GM12891 (cell line): Measurements from ENCODE around the gene ADAD2.

Experiments used
- DNase-seq: peaks from one replicate; pipeline ENCODE4 v3.0.0; 2011; ENCODE audit warnings: low spot score; ENCODE audit not compliant: insufficient read length
- FAIRE-seq: peaks from 2 replicates; lab custom pipeline; 2011; peaks lifted over from hg19 to GRCh38; lab: Jason Lieb, UNC
- PAX5 ChIP-seq: IDR thresholded peaks from 2 replicates; pipeline ENCODE4 v1.6.1; 2011; ENCODE audit warnings: low read length, moderate library complexity, mild to moderate bottlenecking; ENCODE audit not compliant: insufficient read depth, severe bottlenecking
- POLR2A ChIP-seq: IDR thresholded peaks from 2 replicates; pipeline ENCODE4 v1.6.1; 2011; ENCODE audit warnings: low read depth, low read length, control low read depth
- POLR2AphosphoS5 ChIP-seq: IDR thresholded peaks from 2 replicates; pipeline ENCODE4 v1.6.1; 2011; ENCODE audit warnings: low read depth, low read length, control low read depth
- POU2F2 ChIP-seq: IDR thresholded peaks from 2 replicates; pipeline ENCODE4 v1.6.1; 2011; ENCODE audit warnings: low read depth, mild to moderate bottlenecking, control low read depth, low read length, moderate library complexity
- SPI1 ChIP-seq: IDR thresholded peaks from 2 replicates; pipeline ENCODE4 v1.6.1; 2011; ENCODE audit warnings: low read depth, low read length, control low read depth
- TAF1 ChIP-seq: IDR thresholded peaks from 2 replicates; pipeline ENCODE4 v1.6.1; 2011; ENCODE audit warnings: low read depth, low read length, control low read depth

The ADAD2 gene

DNA sequence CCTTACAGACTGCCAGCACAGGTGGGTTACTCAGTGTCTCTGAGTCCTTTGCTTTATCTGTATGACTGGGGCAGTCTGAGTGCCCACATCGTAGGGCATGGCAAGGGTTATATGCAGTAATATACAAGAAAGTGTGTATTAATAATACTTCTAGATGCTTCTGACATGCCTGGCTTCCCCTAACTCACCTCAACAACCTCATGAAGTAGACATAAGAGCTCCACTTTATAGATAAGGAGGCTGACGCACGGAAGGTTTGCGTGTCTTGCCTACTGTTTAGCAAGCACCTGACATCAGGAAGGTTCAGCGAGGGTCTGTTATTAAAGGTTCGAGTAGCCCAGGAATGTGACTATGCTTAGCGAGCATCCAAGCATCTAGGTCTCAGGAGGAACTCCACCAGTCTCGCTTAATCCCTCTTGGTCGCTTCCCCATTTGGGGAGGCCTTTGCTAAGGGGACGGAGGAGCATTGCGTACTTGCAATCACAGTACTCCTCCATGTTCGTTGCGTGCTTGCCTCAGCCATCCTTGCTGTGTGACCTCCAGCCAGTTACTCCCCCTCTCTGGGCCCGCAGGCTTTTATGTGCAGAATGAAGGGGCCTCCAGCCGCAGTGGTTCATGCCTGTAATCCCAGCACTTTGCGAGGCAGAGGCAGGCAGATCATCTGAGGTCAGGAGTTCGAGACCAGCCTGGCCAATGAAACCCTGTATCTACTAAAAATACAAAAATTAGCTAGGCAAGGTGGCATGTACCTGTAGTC is 47.2 kb downstream of the ADAD2 start:
- FAIRE-seq (no peak), DNase-seq (no peak)
- TF ChIP-seq POLR2A: no peak
- TF ChIP-seq POU2F2: no peak
- no peak for TF ChIP-seq POLR2AphosphoS5
- no peak for TF ChIP-seq TAF1
- TF ChIP-seq SPI1: no peak
- TF ChIP-seq PAX5: no peak

DNA sequence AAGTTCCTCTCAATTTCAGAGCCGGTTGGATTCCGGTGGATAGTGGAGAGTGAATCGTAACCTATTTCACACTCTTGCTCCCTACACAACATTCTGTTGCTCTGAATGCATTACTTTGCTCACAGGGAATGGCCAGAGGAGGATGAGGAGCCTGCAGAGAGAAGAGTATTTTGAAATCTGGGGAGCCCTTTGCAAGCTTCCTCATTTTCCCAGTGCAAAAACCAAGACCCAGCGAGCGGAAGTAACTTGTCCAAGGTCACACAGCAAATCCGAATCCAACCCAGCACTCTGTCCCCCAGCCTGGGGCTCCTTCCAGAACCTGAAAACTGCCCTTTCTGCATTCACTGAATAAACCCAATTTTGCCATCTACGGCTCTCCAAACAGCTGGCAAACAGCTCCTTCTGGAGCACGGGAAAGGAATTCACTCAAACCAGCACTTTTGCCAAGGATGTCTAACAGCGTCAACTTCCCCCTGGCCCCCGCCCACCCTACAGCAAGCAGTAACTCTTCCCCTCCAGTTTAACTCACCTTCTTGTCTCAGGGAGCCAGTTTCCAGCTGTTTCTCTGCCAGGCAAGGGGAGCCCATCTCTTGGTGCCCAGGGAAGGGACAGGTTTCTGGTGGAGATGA is 48.3 kb downstream of the ADAD2 start:
- DNase-seq (no peak), FAIRE-seq (no peak)

DNA sequence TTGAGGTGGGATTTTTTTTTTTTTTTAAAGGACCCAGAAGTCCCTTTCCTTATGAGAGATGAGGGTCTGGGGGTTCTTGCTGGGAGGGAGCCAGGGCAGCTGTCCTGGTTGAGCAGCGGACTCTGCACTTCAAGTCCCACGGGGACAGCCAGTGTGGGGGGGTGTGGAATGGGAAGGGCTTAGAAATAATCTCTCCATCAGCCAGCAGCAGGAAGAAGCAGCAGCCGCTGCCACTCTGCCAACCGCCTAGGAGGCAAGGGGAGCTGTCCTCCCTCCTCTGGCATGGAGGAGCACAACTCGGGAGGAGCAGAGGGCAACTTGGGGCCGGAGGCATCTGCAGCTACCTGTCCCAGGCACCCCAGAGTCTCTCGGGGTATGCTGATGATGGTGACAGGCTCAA is 49.0 kb downstream of the ADAD2 start, which contains the start of gene KCNG4:
KCNG4 (minus strand) TSS at position 104 of the 400 bp plus-strand sequence. CDS start 2,527 bp downstream, outside the sequence.
- no peak for DNase-seq
- FAIRE-seq: no peak

More for the DNA sequence above, 48.3 kb downstream of the ADAD2 start:
- no peak for TF ChIP-seq TAF1
- TF ChIP-seq POLR2AphosphoS5: no peak
- TF ChIP-seq POU2F2: no peak
- no peak for TF ChIP-seq POLR2A
- no peak for TF ChIP-seq PAX5
- no peak for TF ChIP-seq SPI1

DNA sequence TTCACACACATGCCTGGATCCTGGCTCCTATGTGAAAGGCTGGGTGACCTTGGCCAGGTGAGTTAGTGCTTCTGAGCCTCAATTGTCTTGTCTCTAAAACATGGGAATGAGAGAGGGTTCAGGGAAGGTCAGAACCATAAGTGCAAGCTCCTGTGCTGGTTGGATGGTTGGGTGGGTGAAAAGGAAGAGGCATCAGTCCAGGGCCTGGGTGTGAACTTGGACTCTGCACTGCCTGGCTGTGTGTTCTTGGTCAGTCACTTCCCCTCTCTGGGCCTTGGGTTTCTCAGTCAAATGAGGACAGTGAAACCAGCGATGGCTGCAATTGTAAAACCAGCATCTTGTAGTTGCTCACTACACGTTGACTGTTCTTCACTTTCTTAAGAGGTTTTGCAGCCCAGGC is 49.5 kb downstream of the ADAD2 start:
- TF ChIP-seq TAF1 (no peak), PAX5 (no peak), SPI1 (no peak), POLR2A (no peak), POLR2AphosphoS5 (no peak), POU2F2 (no peak)
- no peak for FAIRE-seq

More for the DNA sequence above, 49.0 kb downstream of the ADAD2 start, which contains the start of gene KCNG4:
- TF ChIP-seq POLR2A: no peak
- TF ChIP-seq SPI1: no peak
- TF ChIP-seq TAF1: no peak
- no peak for TF ChIP-seq POLR2AphosphoS5
- TF ChIP-seq PAX5: no peak
- TF ChIP-seq POU2F2: no peak

DNA sequence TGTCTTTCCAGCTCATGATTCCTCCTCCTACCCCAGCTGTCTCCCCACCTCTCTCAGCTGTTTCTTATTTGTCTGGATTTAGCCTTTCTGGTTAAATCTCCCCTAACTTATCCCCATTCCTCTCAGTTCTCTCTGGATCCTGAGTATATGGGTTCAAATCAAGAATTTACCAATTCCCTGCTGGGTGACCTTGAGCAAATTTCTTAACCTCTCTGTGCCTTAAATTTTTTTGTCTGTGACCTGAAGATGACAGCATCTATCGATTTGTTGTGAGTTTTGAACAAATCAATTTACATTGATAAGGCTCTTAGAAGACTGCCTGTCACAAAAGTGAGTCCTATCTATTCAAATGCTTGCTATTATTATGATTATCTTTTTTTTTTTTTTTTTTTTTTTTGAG is 50.8 kb downstream of the ADAD2 start:
- no peak for DNase-seq
- no peak for FAIRE-seq
- no peak for TF ChIP-seq TAF1
- no peak for TF ChIP-seq PAX5
- TF ChIP-seq POLR2A: no peak
- no peak for TF ChIP-seq SPI1
- TF ChIP-seq POU2F2: no peak
- no peak for TF ChIP-seq POLR2AphosphoS5

More for the DNA sequence above, 49.5 kb downstream of the ADAD2 start:
- no peak for DNase-seq

DNA sequence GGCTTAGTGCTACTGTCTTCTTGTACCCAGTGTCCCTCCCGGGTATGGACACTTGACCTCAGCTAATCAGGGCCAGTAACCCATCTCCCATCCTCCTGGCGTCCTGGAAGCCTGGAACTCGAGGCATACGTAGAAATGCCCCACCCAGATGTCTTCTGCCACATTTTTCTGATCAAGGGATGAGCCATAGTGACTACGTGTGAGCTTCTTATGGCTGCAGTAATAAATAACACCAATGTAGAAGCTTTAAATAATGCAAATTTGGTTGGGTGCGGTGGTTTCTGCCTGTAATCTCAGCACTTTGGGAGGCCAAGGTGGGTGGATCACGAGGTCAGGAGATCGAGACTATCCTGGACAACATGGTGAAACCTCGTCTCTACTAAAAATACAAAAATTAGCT is 51.9 kb downstream of the ADAD2 start:
- TF ChIP-seq POLR2A (no peak), POU2F2 (no peak), POLR2AphosphoS5 (no peak), SPI1 (no peak), TAF1 (no peak), PAX5 (no peak)
- no peak for FAIRE-seq
- DNase-seq: no peak

DNA sequence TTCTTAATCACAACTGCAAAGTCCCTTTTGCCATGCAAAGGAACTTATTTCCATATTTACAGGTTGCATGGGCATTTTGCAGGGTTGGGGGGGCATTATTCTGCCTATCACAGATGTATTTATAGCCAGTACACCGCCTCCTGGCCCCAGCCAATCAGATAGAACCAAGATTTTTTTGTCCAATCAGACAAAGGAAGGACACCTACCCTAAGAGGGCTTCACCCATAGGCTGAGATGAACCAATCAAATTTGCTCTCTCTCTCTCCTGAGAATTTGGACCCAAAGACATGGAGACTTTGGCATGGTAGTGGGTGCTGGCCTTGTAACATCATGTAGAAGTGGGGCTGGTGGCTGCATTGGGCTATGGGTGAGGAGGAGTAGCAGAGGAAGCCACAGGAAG is 52.8 kb downstream of the ADAD2 start:
- FAIRE-seq (no peak), DNase-seq (no peak)
- TF ChIP-seq POLR2AphosphoS5: no peak

DNA sequence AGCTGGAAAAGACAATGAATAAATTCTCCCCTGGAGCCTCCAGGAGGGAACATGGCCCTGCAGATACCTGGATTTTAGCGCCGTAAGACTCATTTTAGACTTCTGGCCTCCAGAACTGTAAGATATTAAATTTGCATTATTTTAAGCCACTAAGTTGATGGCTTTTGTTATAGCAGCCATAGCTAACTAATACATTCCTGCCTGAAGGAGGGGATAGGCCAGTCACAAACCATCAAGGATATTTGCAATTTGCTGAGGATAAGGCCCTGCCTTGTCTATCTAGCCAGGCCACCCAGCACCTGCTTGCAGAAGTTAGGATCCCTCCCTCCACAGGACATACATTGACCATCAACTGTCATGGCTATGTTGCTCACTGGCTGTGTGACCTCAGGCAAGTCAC is 53.8 kb downstream of the ADAD2 start:
- DNase-seq: no peak
- TF ChIP-seq POLR2AphosphoS5 (no peak), PAX5 (no peak), SPI1 (no peak), TAF1 (no peak), POU2F2 (no peak), POLR2A (no peak)
- no peak for FAIRE-seq

DNA sequence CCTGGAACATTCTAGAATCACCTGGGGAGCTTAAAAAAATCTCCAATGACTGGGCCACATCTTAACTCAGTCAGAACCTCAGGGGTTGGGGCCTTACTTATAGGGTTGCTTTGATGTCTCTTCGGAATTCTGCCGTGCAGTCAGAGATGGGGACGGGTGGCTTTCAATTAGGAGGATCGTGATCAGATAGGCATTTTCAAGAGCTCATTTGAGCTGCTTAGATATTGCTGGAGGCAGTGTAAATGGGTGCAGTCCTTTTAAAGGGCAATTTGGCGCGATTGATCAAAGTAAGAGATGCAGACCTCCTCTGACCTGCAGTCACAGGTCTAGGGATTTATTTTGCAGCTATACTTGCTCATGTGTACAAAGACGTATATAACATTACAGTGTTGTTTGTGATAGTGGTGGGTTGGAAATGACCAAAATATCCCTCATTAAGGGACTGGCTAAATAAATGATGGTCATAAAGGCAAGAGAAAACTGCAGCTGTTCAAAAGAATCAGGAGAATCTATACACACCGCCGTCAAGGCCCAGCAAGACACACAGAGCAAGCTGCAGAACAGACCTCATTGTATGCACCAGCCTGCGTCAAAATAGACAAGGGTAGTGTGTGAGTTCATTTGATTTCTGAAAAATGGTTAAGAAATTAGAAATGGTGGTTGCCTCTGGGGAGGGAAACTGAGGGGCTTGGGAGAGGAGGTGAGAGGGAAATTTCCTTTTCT is 55.2 kb downstream of the ADAD2 start:
- no peak for DNase-seq
- FAIRE-seq: no peak

More for the DNA sequence above, 55.2 kb downstream of the ADAD2 start:
- TF ChIP-seq PAX5 (no peak), SPI1 (no peak), TAF1 (no peak), POLR2AphosphoS5 (no peak), POLR2A (no peak), POU2F2 (no peak)
